A549 treated with RU486 at 1 μM for 4 hours (cell line): ENCODE measurements around the gene ILKAP. TPM values are rescaled to one million over a fixed set of nuclear protein-coding genes. Genes with fewer than 3 reads are reported as not detected.

Source experiments
- total RNA-seq: library from RNA; stranded (reverse); fragments of 200-300 nt; extraction: Qiagen RNA extraction; gene quantifications from 5 replicates; pipeline ENCODE4 v1.2.3, GENCODE V29; 2022; ENCODE audit warnings: low read depth

ILKAP gene, protein sequence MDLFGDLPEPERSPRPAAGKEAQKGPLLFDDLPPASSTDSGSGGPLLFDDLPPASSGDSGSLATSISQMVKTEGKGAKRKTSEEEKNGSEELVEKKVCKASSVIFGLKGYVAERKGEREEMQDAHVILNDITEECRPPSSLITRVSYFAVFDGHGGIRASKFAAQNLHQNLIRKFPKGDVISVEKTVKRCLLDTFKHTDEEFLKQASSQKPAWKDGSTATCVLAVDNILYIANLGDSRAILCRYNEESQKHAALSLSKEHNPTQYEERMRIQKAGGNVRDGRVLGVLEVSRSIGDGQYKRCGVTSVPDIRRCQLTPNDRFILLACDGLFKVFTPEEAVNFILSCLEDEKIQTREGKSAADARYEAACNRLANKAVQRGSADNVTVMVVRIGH
- 35.5 to 45.5 TPM (median 40.9 TPM) in 5 replicates for total RNA-seq

DNA sequence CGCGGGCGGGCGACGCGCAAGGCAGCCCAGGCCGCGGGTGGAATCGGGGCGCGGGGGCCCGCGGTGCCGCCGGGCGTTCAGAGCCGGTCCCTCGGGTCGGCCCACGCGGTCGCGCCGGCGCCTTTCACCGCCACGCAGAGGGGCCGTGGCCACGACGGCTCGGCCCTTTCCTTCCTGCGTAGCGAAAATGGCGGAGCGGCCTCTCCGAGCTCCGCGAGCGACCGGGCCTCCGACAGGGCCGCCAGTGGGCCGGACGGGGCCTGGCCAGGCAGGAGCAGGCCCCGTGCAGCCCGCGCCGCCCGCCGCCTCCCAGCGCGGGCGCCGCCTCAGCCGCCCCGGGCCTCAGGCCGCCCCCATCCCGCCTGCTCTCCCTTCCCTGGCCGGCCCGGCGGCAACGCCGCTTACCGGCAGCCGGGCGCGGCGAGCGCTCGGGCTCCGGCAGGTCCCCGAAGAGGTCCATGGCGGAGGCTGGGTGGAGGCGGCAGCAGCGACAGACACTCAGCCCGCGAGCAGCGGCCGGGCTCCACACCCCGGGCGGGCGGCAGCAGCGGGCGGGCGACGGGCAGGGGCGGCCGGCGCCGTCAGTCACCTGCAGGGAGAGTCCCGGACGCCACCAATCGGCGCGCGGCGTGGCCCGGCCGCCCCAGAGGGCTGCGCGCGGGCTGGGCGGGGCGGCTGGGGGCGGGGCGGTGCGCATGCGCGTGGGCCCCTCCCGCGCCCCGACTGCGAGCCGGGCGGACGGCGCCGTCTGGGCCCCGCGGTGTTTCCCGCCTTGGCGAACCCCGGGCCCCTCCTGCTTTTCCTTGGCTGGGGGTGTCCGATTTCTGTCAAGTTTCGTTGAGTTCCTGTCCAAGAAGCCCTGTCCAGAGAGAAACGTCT is at the start of gene ILKAP:
TSS of gene ILKAP (minus strand) at position 602 of the 879 bp plus-strand sequence. CDS start at position 460, 142 bp downstream.

DNA sequence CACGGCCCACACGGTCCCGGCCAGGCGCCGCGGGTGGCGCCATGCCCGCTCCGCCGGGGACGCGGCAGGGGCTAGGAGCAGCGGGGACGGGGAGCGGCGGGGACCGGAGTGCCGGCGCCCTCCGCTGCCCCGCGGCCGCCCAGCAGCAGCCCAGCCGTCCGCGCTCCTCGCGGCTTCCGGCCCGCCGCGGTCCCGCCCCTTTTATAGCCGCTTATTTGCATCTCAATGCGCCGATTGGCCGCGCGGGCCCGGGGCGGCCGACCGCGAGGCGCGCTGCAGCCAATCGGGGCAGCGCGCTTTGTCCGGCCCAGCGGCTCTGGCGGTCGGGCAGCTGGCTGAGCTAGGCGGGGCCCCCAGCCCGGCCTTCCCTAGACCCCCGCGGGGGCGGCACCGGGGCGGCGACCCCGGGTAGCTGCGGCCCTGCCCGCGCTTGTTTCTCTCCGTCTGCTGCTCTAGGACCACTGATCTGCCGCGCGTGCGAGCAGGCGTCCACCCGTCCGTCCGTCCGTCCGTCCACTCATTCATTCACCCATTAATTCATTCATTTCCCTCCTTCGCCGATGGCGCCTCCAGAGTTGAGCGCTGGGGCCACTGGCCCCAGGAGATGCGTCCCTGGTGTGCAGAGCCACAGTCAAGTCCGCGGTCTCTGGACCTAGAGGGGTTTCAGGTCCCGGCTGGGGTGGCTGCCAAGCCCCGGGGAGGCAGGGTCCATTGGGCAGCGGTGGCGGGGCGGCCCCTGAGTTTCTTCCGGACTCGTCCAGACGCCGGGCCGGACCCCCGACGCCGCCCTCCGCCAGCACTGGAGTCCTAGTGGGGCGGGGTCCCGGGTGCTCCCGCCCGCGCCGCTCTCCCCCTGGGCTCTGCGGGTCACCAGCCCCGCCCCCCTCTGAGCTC is 36.6 kb upstream of the ILKAP start, which contains the start of gene HES6:
TSS of gene HES6 (minus strand) at position 176 of the 894 bp plus-strand sequence. CDS start at position 43, 133 bp downstream.

DNA sequence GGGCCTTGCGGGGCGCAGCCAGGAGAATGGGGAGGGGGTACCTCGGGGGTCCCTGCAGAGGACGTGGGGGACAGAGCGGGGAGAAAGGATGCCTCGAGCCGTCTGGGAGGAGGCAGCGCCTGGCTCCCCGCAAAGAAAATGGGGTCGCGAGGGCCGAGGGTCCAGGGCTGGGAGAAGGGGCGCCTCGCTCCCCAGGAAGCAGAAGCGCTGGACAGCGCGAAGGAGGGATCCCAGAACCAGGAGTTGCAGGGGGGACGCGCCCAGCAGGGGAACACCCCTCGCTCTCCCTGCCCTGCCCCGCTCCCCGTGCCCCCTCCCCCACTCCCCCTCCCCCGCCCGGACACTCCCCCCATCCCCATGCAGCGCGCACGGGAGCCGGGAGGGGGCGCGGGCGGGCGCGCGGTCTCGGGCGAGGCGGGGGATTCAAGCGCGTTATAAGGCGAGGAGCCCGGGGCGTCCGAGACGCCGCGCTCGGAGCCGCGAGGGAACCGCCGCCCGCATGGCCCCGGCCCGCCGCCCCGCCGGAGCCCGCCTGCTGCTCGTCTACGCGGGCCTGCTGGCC is 44.9 kb downstream of the ILKAP start, which contains the start of gene ERFE:
TSS of gene ERFE (plus strand) at position 462 of the 562 bp plus-strand sequence. CDS start at position 500, 38 bp downstream.

DNA sequence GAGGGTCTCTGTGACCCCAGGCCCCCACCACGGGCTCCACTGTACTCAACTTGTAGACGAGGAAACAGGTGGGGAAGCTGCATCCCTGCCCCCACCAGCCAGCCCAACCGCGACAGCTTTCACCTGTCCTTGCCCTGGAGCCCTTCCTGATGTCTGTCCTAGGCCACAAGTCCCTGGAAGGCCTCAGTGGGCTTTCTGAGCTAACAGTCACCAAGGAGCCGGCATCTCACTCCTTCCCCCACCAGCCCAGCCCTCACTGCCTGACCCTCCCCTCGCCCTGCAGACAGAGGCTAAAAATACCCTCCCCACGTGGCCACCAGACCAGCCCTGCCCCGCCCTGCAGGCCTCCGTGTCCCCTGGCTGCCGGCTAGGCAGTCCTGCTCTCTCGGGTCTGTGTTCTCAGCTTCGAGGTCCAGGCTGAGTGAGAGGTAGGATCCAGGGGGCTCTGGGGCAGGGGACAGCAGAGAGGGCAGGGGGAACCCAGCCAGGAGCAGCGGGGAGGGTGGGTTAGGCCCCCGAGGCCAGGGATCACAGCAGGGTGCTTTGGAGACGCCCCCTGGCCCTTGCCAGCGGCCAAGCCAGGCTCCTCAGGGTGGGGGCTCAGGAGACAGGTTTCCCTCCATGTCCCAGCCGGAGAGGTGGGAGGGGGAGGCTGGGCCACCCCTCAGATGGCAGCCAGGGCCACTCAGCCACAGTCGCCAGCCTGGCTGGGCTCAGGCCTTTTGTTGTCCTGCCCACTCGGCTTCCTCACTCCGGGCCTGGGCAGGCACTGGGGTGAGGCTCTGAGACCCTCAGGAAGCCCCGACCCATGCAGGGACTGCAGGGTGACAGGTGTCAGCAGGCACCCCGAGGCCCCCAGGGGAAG is 64.9 kb downstream of the ILKAP start, which contains the start of gene KLHL30:
TSS of gene KLHL30 (plus strand) at position 338 of the 865 bp plus-strand sequence. CDS start 2,087 bp downstream, outside the sequence.

Other genes with a start within 250 kb of the ILKAP start
- 45.4 to 56.4 TPM (median 48.0 TPM) in 5 replicates for gene UBE2F, start 236.7 kb downstream of the ILKAP start, total RNA-seq
- 16.8 to 23.4 TPM (median 21.1 TPM) in 5 replicates for gene SCLY, start 142.7 kb downstream of the ILKAP start, total RNA-seq
- 0.07 to 0.35 TPM (median 0.28 TPM) in 5 replicates for gene ESPNL, start 103.4 kb downstream of the ILKAP start, total RNA-seq
- gene KLHL30, start 65.0 kb downstream of the ILKAP start, total RNA-seq: 0.10 to 0.22 TPM (median 0.14 TPM) in 5 replicates
- 6.1 to 10.0 TPM (median 8.4 TPM) in 5 replicates for gene ERFE, start 44.7 kb downstream of the ILKAP start, total RNA-seq
- 8.2 to 16.4 TPM (median 13.9 TPM) in 5 replicates for gene HES6, start 36.3 kb upstream of the ILKAP start, total RNA-seq
- 2.9 to 4.6 TPM (median 3.6 TPM) in 5 replicates for gene PER2, start 84.9 kb upstream of the ILKAP start, total RNA-seq
- 12.1 to 17.6 TPM (median 12.7 TPM) in 5 replicates for gene TRAF3IP1, start 116.8 kb upstream of the ILKAP start, total RNA-seq
- gene ASB1, start 223.2 kb upstream of the ILKAP start, total RNA-seq: 45.6 to 58.8 TPM (median 51.3 TPM) in 5 replicates